Endothelial cell of hepatic sinusoid (primary cell): ENCODE results near the gene EGR2.

Experiments used
- in situ Hi-C: cut with HindIII; loops from 2 replicates; pipeline ENCODE4 v1.10.0; 2017; ENCODE audit warnings: low sequenced_read_pairs

The EGR2 gene

GRCh38 chr10:62819141-62819920 is 3.2 kb upstream of the EGR2 start:
- in situ Hi-C loops: no loop called here

- in situ Hi-C loops: no loop called here
Observed at GRCh38 chr10:62818426-62819011, 2.4 kb upstream of the EGR2 start.

- in situ Hi-C loops: no loop called here
Observed at GRCh38 chr10:62817766-62818425, 1.7 kb upstream of the EGR2 start.

- in situ Hi-C loops: no loop called here
Observed at GRCh38 chr10:62817121-62817765, 1.1 kb upstream of the EGR2 start.

- in situ Hi-C loops: no loop called here
Observed at GRCh38 chr10:62816076-62816330, 163 bp downstream of the EGR2 start.

GRCh38 chr10:62815381-62816075 is 638 bp downstream of the EGR2 start:
- in situ Hi-C loops: no loop called here

- in situ Hi-C loops: no loop called here
Observed at GRCh38 chr10:62814756-62815380, 1.3 kb downstream of the EGR2 start.

- in situ Hi-C loops: no loop called here
Observed at GRCh38 chr10:62813981-62814380, 2.2 kb downstream of the EGR2 start.

GRCh38 chr10:62813453-62813852 is 2.7 kb downstream of the EGR2 start:
- in situ Hi-C loops: no loop called here

- in situ Hi-C loops: no loop called here
Observed at GRCh38 chr10:62812672-62813439, 3.3 kb downstream of the EGR2 start.

- in situ Hi-C loops: no loop called here
Observed at GRCh38 chr10:62811159-62811875, 4.8 kb downstream of the EGR2 start.

- in situ Hi-C loops: no loop called here
Observed at GRCh38 chr10:62810156-62810902, 5.8 kb downstream of the EGR2 start.

GRCh38 chr10:62806251-62806650 is 9.9 kb downstream of the EGR2 start:
- in situ Hi-C loops: no loop called here

GRCh38 chr10:62805231-62806099 is 10.7 kb downstream of the EGR2 start:
- in situ Hi-C loops: no loop called here

- in situ Hi-C loops: no loop called here
Observed at GRCh38 chr10:62804356-62805230, 11.6 kb downstream of the EGR2 start, which contains the start of gene ADO. TSS of gene ADO (plus strand) at chr10:62804720. CDS start at chr10:62805060, 340 bp downstream.

- in situ Hi-C loops: no loop called here
Observed at GRCh38 chr10:62803724-62804355, 12.3 kb downstream of the EGR2 start.
